Testis (tissue), 2 donors: Measurements from ENCODE around the gene TMEM117.

Experiments
- CTCF ChIP-seq, 3 experiments: fragments of 450-650 bp in 2 of 3; fragments of 200-600 bp in 1 of 3; sonication (generic) in 1 of 3; IDR thresholded peaks; one replicate each; pipeline ENCODE4 v1.5.1; 2016 to 2019; ENCODE audit warnings: antibody characterized with exemption in 3 of 3, mild to moderate bottlenecking in 2 of 3, moderate library complexity in 1 of 3
- POLR2A ChIP-seq: fragments of 450-650 bp; IDR thresholded peaks from one replicate; pipeline ENCODE4 v1.6.1; 2017; ENCODE audit warnings: antibody characterized with exemption, mild to moderate bottlenecking, moderate library complexity

- TF ChIP-seq CTCF (IDR thresholded peaks at IDR 0.05) (no peak), POLR2A (no peak)
Observed at GRCh38 chr12:43835264-43835655, 621 bp upstream of the TMEM117 start.
